Occipital lobe (tissue), 2 donors: ENCODE data around the gene L3MBTL3. TPM values are rescaled to one million over a fixed set of nuclear protein-coding genes. Genes with fewer than 3 reads are reported as not detected.

Source experiments
- DNase-seq: peaks from one replicate; lab custom pipeline; 2025; lab: John Stamatoyannopoulos, UW
- total RNA-seq: library from RNA; depleted of rRNA; stranded (reverse); fragments of >200 nt; gene quantifications from one replicate; pipeline ENCODE4 v1.2.3, GENCODE V29; 2014

The L3MBTL3 gene
- total RNA-seq, 1 donor from 2014 or later = 38.8 TPM

DNA sequence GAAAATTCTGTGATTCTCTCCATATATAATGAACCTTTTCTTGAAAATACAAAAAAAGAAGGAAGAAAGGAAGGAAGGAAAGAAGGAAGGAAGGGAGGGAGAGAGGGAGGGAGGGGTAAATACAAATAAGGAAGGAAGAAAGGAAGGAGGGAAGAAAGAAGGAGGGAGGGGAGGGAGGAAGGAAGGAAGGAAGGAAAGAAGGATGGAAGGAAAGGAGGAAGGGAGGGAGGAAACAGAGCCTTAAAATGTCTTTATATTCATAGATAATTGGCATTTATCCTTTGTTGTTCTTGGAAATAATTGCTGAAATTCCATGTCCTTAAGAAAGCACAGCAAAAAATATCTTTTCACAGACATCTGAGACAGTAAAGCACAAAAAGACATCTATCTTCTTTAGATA, 164.1 kb downstream of the L3MBTL3 start:
- no peak for DNase-seq

DNA sequence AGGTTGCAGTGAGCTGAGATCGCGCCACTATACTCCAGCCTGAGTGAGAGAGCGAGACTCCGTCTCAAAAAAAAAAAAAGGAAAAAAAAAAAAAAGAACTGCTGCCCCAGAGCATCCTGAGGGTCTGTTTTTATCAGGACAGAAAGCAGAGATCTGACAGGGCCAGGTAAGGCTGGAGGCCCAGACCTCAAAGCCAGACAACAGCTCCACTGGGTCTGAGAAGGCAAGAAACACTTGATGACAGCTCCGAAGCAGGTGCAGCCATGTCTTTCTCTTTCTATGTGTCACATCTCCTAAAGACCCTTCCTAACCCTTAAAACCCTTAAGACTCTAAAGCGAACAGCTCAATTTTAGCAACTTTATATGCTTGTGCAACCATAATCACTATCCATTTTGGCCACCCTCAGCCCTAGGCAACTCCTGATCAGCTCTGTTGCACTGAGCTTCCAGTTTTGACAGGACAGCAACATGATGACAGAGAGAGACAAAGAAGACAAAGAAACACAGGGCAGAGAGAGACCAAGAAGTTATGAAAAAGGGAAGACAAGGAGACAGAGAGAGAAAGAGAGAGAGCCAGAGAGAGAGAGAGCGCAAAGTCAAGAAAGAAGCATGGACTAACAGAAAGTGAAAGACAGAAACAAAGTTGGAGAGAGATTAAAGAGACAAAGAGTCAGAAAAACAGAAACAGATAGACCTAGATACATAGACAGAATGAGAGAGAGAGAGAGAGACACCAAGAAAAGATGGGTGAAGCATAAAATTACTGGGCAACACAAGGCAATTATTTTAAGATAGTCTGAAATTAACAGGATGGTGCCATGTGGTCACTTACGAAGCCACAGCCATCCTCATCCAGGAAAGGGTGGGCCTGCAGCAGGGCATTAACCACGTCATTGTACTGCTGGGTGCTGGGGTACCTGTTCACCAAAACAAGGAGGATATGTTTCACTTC, 165.2 kb downstream of the L3MBTL3 start:
- no peak for DNase-seq

DNA sequence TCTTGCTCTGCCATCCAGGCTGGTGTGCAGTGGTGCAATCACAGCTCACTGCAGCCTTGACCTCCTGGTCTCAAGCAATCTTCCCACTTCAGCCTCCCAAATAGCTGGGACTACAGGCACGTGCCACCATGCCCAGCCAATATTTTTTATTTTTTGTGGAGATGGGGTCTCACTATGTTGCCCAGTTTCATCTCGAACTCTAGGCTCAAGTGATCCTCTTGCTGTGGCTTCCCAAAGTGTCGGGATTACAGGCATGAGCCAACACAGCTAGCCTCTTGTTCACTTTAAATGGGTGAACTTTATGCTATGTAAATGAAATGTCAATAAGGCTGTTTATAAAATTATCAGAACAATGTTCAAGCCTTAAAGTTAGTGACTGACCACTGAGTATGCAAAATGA, 167.3 kb downstream of the L3MBTL3 start:
- no peak for DNase-seq

DNA sequence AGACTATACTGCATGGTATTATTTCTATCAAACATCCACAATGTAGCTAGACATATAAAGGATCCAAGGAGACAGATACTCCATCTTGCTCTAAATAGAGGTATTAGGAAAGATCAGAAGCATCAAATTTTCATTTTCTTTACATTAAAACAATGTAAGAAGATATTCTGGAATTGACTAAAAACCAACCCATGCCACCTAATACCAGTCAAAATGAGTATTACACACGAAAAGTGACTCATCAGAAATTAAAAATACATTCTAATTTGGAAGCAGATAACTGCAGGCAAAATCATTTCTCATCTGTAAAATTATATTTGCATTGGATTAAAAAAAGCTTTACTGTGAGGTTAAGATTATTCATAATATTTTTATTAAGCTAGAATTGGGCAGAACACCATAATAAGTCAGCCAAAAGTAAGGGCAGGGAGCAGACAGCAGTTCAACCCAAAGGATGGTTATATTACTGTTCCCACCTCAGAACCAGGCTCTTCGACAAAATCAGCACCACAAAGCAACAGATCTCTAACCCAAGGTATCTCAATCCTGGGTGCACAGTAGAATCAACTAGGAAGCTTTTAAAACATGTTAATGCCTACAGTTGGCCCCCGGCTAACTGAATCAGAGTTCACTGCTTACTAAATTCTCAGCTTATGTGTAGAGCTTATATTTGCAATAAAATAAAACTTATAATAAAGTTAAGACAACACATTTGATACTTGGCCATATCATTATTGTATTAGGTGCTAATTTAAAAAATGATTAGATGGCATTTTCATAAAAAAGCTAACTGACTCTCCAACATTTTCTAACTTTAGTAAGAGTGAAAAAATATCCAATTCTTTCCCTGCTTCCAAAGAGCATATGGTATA, 169.2 kb downstream of the L3MBTL3 start:
- no peak for DNase-seq

DNA sequence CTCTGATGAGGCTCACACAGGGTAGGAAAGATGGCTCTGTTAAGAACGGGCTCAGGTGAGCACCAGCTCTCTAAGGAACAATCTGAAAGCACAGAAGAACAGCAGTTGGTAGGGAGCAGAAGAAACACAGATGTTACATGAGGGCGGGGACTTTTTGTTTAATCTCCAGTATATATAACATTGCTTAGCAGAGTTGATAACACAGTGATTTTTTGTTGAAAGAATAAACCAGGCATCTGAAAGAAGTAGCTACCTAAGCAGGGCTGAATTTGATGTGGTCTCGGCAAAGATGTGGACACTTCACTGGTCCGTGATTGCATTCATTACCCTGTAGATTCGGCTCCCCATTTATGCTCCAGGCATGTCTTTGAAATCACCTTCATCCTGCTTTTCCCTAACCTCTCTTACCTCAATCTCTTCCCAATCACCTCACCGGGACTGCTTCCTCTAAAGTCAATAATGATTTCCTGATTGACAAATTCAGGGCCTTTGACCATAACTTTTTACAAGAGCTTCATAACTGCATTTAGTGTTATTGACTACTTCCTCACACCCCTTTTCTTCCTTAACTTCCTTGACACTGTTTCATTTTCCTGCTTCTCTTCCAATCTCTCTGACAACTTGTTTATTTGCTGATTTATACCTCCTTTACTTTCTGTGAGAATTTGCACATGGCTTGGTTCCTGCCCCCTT, 170.0 kb downstream of the L3MBTL3 start:
- no peak for DNase-seq

DNA sequence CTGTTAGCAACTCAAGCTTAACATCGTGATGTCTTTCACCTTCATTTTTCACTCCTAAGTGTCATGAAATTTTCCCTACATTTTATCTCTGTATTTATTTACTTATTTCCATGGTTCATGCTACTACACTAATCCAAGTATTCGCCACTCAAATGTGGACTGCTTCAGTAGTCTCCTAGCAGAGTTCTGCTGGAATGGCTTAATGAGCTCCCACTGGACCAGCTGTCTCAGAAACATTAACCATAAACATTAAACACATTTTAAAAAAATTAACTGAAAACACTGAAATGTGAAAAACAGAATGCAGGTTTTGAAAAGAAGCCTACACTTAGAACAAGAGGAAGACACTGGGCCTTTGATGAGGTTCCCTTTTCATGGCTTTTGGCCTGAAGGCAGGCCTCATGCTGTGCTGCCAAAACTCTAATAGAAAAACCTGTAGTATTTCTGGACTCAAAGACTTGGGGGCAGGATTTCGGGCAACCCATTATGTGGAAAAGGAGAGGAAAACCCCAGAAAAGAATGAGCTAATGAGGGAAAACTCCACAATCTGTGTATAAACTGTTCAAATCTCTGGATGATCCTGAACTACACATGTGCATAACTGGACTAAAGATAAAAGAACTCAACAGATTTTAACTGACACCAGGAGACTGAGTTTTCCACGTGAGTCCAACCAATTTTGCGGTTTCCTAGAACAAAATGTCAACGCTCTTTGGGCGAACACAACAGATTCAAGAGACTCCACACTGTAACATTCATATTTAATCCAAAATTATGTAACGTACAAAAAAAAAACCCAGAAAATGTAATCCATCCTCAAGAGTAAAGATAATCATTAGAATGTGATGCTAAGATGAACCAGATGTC, 171.4 kb downstream of the L3MBTL3 start:
- no peak for DNase-seq

Other genes with a start within 250 kb of the L3MBTL3 start
- 1.4 TPM for gene TMEM244, start 157.3 kb upstream of the L3MBTL3 start, total RNA-seq
- gene SAMD3, start 204.4 kb downstream of the L3MBTL3 start, total RNA-seq = 15.6 TPM